ENCODE measurements around the gene CRTC2. TPM values are rescaled to one million over a fixed set of nuclear protein-coding genes. Genes with fewer than 3 reads are reported as not detected.

The CRTC2 gene
- total and polyA plus RNA-seq, 9 of the 15 experiments (the other 6 are each of a cell fraction or from before 2014, with no cell fraction given): 2.7 to 26.4 (median 10.2) TPM

DNA sequence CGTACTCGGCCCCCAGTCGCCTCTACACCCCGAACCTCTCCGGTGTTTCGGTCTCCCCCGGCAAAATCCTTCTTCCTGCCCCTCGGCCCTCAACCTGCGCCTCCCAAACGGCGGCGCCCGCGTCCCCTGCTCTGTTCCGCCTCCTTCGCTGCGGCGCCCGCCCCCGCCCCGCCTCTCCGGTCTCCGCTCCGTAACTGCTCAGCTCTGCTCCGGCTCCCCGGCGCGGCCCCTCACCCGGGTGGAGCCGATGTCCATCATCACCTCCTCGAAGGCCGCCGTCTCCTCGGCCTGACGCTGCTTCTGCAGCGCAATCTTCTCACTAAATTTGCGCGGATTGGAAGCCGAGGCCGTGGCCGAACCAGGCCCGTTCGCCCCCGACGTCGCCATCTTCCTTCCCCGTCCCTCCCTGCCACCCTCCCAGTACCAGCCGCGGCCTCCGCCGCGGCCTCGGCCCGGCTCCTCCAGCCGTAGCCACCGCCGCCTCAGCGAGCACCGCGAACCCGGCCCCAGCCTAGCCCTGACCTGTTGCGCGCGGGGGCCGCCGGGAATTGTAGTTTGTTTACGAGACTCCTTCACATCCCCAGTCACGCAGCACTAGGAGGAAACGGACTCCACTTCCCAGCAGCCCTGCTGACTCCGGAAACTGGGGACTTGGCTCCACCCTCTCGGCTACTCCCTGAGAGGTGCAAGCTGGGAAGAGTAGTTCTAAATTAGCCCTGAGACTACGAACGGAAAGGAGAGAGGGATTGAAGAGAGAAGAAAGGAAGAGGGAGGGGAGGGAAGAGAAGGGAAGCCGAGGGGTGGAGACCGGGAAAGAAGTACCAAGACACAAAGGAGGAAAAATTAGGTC is at the start of gene CRTC2 (continued):
- TF ChIP-seq ATF1 (CRISPR knock-in tag; IDR thresholded peaks at IDR 0.05) (no peak), ATF1 (tag; IDR thresholded peaks at IDR 0.05) (peak; percentile 77), PRPF4 (IDR thresholded peaks at IDR 0.05; ENCODE audit: insufficient read depth, low read depth, low read length, poor library complexity, severe bottlenecking) (no peak), CHD2 (IDR thresholded peaks at IDR 0.05; ENCODE audit: low read depth, low read length) (peak; percentile 27; the same call in 1 of the 2 replicates), COPS2 (conservative IDR thresholded peaks at IDR 0.05) (no peak), E2F3 (CRISPR knock-in tag; IDR thresholded peaks at IDR 0.05) (no peak), HDAC1 (IDR thresholded peaks at IDR 0.05) (peak in 1 of 2 experiments; percentile 84; a peak in 2 of 4 replicates), ZNF239 (CRISPR knock-in tag; IDR thresholded peaks at IDR 0.05) (peak; percentile 29; the same call in 1 of the 2 replicates), POLR2H (tag; IDR thresholded peaks at IDR 0.05; ENCODE audit: low read depth) (peak; percentile 68), ZBTB8A (IDR thresholded peaks at IDR 0.05; ENCODE audit: partially characterized antibody) (no peak), FOXJ2 (tag; IDR thresholded peaks at IDR 0.05) (peak; percentile 93), ZNF77 (CRISPR knock-in tag; IDR thresholded peaks at IDR 0.05) (no peak), KLF6 (CRISPR knock-in tag; IDR thresholded peaks at IDR 0.05; ENCODE audit: borderline replicate concordance) (peak; percentile 79; the same call in 1 of the 2 replicates), MEF2D (tag; conservative IDR thresholded peaks at IDR 0.05; ENCODE audit: low read depth) (0 out of 2 replicates have a peak, but pooled peaks have one; percentile 40)
- TF ChIP-seq, protein P1, sequence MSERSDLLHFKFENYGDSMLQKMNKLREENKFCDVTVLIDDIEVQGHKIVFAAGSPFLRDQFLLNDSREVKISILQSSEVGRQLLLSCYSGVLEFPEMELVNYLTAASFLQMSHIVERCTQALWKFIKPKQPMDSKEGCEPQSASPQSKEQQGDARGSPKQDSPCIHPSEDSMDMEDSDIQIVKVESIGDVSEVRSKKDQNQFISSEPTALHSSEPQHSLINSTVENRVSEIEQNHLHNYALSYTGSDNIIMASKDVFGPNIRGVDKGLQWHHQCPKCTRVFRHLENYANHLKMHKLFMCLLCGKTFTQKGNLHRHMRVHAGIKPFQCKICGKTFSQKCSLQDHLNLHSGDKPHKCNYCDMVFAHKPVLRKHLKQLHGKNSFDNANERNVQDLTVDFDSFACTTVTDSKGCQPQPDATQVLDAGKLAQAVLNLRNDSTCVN (CRISPR knock-in tag; IDR thresholded peaks at IDR 0.05): peak; percentile 93
- TF ChIP-seq, protein P2, sequence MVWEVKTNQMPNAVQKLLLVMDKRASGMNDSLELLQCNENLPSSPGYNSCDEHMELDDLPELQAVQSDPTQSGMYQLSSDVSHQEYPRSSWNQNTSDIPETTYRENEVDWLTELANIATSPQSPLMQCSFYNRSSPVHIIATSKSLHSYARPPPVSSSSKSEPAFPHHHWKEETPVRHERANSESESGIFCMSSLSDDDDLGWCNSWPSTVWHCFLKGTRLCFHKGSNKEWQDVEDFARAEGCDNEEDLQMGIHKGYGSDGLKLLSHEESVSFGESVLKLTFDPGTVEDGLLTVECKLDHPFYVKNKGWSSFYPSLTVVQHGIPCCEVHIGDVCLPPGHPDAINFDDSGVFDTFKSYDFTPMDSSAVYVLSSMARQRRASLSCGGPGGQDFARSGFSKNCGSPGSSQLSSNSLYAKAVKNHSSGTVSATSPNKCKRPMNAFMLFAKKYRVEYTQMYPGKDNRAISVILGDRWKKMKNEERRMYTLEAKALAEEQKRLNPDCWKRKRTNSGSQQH (CRISPR knock-in tag; IDR thresholded peaks at IDR 0.05): peak; percentile 72
- TF ChIP-seq, protein P3, sequence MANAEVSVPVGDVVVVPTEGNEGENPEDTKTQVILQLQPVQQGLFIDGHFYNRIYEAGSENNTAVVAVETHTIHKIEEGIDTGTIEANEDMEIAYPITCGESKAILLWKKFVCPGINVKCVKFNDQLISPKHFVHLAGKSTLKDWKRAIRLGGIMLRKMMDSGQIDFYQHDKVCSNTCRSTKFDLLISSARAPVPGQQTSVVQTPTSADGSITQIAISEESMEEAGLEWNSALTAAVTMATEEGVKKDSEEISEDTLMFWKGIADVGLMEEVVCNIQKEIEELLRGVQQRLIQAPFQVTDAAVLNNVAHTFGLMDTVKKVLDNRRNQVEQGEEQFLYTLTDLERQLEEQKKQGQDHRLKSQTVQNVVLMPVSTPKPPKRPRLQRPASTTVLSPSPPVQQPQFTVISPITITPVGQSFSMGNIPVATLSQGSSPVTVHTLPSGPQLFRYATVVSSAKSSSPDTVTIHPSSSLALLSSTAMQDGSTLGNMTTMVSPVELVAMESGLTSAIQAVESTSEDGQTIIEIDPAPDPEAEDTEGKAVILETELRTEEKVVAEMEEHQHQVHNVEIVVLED (CRISPR knock-in tag; IDR thresholded peaks at IDR 0.05): peak; percentile 62; the same call in 1 of the 2 replicates
- TF ChIP-seq, protein P4, sequence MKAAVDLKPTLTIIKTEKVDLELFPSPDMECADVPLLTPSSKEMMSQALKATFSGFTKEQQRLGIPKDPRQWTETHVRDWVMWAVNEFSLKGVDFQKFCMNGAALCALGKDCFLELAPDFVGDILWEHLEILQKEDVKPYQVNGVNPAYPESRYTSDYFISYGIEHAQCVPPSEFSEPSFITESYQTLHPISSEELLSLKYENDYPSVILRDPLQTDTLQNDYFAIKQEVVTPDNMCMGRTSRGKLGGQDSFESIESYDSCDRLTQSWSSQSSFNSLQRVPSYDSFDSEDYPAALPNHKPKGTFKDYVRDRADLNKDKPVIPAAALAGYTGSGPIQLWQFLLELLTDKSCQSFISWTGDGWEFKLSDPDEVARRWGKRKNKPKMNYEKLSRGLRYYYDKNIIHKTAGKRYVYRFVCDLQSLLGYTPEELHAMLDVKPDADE (conservative IDR thresholded peaks at IDR 0.05; ENCODE audit: control insufficient read depth, low read depth, low read length): peak; percentile 100
- TF ChIP-seq, protein P5, sequence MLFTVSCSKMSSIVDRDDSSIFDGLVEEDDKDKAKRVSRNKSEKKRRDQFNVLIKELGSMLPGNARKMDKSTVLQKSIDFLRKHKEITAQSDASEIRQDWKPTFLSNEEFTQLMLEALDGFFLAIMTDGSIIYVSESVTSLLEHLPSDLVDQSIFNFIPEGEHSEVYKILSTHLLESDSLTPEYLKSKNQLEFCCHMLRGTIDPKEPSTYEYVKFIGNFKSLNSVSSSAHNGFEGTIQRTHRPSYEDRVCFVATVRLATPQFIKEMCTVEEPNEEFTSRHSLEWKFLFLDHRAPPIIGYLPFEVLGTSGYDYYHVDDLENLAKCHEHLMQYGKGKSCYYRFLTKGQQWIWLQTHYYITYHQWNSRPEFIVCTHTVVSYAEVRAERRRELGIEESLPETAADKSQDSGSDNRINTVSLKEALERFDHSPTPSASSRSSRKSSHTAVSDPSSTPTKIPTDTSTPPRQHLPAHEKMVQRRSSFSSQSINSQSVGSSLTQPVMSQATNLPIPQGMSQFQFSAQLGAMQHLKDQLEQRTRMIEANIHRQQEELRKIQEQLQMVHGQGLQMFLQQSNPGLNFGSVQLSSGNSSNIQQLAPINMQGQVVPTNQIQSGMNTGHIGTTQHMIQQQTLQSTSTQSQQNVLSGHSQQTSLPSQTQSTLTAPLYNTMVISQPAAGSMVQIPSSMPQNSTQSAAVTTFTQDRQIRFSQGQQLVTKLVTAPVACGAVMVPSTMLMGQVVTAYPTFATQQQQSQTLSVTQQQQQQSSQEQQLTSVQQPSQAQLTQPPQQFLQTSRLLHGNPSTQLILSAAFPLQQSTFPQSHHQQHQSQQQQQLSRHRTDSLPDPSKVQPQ (CRISPR knock-in tag; IDR thresholded peaks at IDR 0.05; ENCODE audit: borderline replicate concordance): no peak

Measured in K562 (cell line).